ENCODE results near the gene MSANTD1. TPM values are rescaled to one million over a fixed set of nuclear protein-coding genes. Genes with fewer than 3 reads are reported as not detected.

The MSANTD1 gene
- total and polyA plus RNA-seq, 8 donors, result 0.31 to 5.8 (median 2.6) TPM; not detected in 2

DNA sequence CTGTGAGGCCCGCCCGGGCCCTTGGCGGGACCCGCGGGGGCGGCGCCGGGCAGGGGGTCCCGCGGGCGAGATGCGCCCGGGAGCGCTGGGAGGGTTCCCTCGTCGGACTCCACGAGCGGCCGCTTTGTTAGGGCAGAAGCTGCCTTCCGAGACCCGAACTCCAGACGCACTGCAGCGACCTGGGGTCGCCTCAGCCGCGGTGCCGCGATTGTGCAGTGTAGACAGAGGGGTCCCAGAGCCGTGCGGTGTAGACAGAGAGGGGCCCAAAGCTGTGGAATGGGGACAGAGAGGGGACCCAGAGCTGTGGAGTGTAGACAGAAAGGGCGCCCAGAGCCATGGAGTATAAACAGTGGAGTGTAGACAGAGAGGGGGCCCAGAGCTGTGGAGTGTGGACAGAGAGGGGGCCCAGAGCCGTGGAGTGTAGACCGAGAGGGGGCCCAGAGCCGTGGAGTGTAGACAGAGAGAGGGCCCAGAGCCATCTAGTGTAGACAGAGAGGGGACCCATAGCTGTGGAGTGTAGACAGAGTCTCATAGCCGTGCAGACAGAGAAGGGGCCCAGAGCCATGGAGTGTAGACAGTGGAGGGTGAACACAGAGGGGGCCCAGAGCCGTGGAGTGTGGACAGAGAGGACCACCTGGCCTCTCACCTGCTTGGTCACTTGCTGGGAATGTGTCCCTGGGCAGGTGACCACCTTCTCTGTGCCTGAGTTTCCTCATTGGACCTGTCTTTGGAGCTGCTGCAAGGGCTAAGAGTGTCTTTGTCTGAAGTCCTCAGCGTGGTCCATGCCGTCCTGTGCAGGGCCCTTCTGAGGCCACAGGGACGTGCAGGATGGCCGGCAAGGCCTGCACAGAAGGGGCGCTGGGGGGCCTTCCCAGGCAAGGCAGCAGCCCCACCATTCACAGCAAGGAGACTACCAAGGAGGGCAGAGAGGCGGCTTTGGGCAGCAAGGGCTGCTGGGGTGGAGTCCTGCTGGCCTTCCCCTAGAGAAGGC, 44.7 kb downstream of the MSANTD1 start:
- peak overlapping the region; percentile 56 to 88 (median 82) for H3K4me3 ChIP-seq
- H3K4me1 ChIP-seq, result peaks cover 11 to 32% (median 28%) of the 10 kb centered on the region in 4 donors
- H3K9me3 ChIP-seq, result peaks cover 0 to 4% (median 0%) of the 10 kb centered on the region in 4 donors
- TF ChIP-seq POLR2AphosphoS5 (IDR thresholded peaks at IDR 0.05), result no peak
- TF ChIP-seq EP300 (IDR thresholded peaks at IDR 0.05), result no peak
- TF ChIP-seq, protein P1, sequence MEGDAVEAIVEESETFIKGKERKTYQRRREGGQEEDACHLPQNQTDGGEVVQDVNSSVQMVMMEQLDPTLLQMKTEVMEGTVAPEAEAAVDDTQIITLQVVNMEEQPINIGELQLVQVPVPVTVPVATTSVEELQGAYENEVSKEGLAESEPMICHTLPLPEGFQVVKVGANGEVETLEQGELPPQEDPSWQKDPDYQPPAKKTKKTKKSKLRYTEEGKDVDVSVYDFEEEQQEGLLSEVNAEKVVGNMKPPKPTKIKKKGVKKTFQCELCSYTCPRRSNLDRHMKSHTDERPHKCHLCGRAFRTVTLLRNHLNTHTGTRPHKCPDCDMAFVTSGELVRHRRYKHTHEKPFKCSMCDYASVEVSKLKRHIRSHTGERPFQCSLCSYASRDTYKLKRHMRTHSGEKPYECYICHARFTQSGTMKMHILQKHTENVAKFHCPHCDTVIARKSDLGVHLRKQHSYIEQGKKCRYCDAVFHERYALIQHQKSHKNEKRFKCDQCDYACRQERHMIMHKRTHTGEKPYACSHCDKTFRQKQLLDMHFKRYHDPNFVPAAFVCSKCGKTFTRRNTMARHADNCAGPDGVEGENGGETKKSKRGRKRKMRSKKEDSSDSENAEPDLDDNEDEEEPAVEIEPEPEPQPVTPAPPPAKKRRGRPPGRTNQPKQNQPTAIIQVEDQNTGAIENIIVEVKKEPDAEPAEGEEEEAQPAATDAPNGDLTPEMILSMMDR (IDR thresholded peaks at IDR 0.05), result no peak
- TF ChIP-seq POLR2A (IDR thresholded peaks at IDR 0.05), result no peak
- DNase-seq, result peak; percentile 22 to 55
- no peaks in the 10 kb centered on the region for H3K27me3 ChIP-seq
- 14 to 20% (median 16%) methylated on average over 25 to 42 of the region's 42 CpGs for WGBS, 5 donors
- peak overlapping the region; percentile 62 to 98 (median 77) for H3K27ac ChIP-seq
- intact Hi-C loops (cut with DNase I; ENCODE audit: low total_unique reads), result no loop called here
- H3K36me3 ChIP-seq, result no peaks in the 10 kb centered on the region

DNA sequence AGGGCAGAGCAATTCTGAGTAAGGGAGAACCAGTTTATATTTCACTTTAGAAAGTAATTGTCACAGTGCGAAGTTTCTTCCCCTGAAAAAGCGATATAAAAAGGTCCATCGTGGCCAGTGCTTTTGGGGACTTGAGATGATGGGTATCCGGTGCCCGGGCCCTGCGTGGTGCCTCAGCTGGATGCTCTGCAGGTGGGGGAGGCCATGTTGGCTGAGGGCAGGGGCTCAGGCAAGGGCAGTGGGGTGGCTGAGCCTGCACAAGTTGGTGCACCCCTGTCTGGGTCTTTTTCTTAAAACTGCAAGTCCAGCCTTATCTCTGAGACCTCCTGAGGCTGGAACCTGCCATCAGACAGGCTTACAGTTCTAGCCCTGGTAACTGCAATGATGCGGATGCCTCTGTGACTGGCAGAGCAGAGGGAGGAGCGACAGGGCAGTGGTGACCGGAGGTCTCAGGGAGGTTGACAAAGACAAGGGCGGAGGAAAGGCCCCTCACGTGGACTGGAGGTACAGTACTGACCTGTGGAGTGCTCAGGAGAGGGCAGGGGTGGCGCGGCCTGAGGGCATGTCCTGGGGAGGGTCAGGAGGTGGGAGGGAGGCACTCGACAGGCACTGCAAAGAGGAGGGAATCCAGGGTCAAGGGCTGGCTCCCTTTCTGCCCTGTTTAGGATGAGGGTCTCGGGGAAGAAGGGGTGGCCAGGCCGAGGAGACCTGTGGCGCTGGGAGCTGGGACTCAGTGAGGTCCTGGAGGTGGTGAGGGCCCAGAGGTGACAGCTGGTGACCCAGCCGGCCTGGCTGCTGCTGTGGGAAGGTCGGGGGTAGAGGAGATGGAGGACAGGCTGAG, 45.7 kb downstream of the MSANTD1 start:
- TF ChIP-seq EP300 (IDR thresholded peaks at IDR 0.05) (no peak), POLR2AphosphoS5 (IDR thresholded peaks at IDR 0.05) (no peak), POLR2A (IDR thresholded peaks at IDR 0.05) (no peak)
- TF ChIP-seq, protein P1 (IDR thresholded peaks at IDR 0.05), result no peak
- WGBS, 5 donors, result 88 to 92% (median 90%) methylated on average over 17 to 19 of the region's 19 CpGs
- DNase-seq, result peak in 1 of 2 donors; percentile 25
- Histone ChIP-seq H3K27ac (peak overlapping the region in 3 of 5 donors; percentile 77 to 98 (median 95)), H3K27me3 (no peaks in the 10 kb centered on the region), H3K9me3 (peaks cover 0 to 4% (median 0%) of the 10 kb centered on the region in 4 donors), H3K4me3 (peak overlapping the region in 1 of 4 donors; percentile 56), H3K4me1 (peaks cover 12 to 39% (median 32%) of the 10 kb centered on the region in 4 donors), H3K36me3 (no peaks in the 10 kb centered on the region)
- intact Hi-C loops (cut with DNase I; ENCODE audit: low total_unique reads), result no loop called here

DNA sequence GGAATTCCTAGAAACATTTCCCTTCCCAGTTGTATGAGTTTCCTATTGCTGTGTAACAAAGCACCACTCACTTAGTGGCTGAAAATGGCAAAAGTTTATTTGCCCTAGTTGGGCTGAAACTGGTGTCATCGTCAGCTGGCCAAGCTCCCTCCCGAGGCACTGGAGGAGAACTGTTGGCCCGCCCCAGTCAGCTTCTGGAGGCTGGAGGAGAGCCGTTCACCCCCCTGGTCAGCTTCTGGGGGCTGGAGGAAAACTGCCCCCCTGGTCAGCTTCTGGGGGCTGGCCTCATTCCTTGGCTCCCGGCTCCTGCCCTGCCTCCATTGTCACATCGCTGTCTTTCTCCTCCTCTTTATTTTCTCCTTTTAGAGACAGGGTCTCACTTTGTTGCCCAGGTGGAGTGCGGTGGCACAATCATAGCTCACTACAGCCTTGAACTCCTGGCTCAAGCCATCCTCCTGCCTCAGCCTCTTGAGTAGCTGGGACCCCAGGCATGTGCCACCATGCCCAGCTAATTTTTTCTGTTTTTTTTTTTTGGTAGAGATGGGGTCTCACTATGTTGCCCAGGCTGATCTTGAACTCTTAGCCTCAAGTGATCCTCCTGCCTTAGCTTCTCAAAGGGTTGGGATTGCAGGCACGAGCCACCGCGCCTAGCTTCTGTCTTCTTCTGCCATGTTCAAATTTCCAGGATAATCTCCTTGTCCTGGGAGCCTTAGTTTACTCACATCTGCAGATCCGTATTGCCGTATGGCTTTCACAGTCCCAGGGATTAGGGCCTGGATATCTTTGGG, 47.1 kb downstream of the MSANTD1 start:
- intact Hi-C loops (cut with DNase I; ENCODE audit: low total_unique reads), result no loop called here
- H3K27ac ChIP-seq, result no peak overlapping the region
- no peaks in the 10 kb centered on the region for H3K36me3 ChIP-seq
- TF ChIP-seq, protein P1 (IDR thresholded peaks at IDR 0.05), result no peak
- TF ChIP-seq POLR2AphosphoS5 (IDR thresholded peaks at IDR 0.05) (no peak), POLR2A (IDR thresholded peaks at IDR 0.05) (no peak), EP300 (IDR thresholded peaks at IDR 0.05) (no peak)
- H3K27me3 ChIP-seq, result no peaks in the 10 kb centered on the region
- no peak overlapping the region for H3K4me3 ChIP-seq
- peak in 1 of 2 donors; percentile 14 for DNase-seq
- H3K4me1 ChIP-seq, result peaks cover 23 to 45% (median 39%) of the 10 kb centered on the region in 4 donors
- H3K9me3 ChIP-seq, result peaks cover 0 to 4% (median 0%) of the 10 kb centered on the region in 4 donors
- 91 to 96% (median 92%) methylated on average over 12 of the region's 12 CpGs for WGBS, 5 donors
